Measurements from ENCODE around the gene UBE2L3. TPM values are rescaled to one million over a fixed set of nuclear protein-coding genes. Genes with fewer than 3 reads are reported as not detected.

Gene UBE2L3
- total and polyA plus RNA-seq, 2 of the 13 experiments (the other 11 are each of a cell fraction or from before 2014, with no cell fraction given) = 30.2 to 58.1 TPM

GRCh38 chr22:21657360-21658032 is 90.0 kb downstream of the UBE2L3 start (continued):
- TF ChIP-seq HOXA5 (CRISPR knock-in tag; IDR thresholded peaks at IDR 0.05) = peak; percentile 55; the same call in 1 of the 2 replicates
- no peak for TF ChIP-seq HNRNPH1 (optimal IDR thresholded peaks at IDR 0.05; ENCODE audit: low read depth, low read length)
- TF ChIP-seq NPAS2 (CRISPR knock-in tag; IDR thresholded peaks at IDR 0.05; ENCODE audit: borderline replicate concordance) = no peak
- TF ChIP-seq SIN3B (IDR thresholded peaks at IDR 0.05; ENCODE audit: low read length) = no peak
- TF ChIP-seq ZNF530 (CRISPR knock-in tag; IDR thresholded peaks at IDR 0.05; ENCODE audit: low read depth) = no peak
- TF ChIP-seq, protein P1, sequence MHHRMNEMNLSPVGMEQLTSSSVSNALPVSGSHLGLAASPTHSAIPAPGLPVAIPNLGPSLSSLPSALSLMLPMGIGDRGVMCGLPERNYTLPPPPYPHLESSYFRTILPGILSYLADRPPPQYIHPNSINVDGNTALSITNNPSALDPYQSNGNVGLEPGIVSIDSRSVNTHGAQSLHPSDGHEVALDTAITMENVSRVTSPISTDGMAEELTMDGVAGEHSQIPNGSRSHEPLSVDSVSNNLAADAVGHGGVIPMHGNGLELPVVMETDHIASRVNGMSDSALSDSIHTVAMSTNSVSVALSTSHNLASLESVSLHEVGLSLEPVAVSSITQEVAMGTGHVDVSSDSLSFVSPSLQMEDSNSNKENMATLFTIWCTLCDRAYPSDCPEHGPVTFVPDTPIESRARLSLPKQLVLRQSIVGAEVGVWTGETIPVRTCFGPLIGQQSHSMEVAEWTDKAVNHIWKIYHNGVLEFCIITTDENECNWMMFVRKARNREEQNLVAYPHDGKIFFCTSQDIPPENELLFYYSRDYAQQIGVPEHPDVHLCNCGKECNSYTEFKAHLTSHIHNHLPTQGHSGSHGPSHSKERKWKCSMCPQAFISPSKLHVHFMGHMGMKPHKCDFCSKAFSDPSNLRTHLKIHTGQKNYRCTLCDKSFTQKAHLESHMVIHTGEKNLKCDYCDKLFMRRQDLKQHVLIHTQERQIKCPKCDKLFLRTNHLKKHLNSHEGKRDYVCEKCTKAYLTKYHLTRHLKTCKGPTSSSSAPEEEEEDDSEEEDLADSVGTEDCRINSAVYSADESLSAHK (CRISPR knock-in tag; IDR thresholded peaks at IDR 0.05; ENCODE audit: borderline replicate concordance) = no peak
- TF ChIP-seq TBX2 (CRISPR knock-in tag; IDR thresholded peaks at IDR 0.05; ENCODE audit: borderline replicate concordance) = peak; percentile 67
- TF ChIP-seq ZNF318 (CRISPR knock-in tag; IDR thresholded peaks at IDR 0.05) = no peak
- TF ChIP-seq, protein P2, sequence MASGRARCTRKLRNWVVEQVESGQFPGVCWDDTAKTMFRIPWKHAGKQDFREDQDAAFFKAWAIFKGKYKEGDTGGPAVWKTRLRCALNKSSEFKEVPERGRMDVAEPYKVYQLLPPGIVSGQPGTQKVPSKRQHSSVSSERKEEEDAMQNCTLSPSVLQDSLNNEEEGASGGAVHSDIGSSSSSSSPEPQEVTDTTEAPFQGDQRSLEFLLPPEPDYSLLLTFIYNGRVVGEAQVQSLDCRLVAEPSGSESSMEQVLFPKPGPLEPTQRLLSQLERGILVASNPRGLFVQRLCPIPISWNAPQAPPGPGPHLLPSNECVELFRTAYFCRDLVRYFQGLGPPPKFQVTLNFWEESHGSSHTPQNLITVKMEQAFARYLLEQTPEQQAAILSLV (CRISPR knock-in tag; IDR thresholded peaks at IDR 0.05; ENCODE audit: borderline replicate concordance) = 0 out of 2 replicates have a peak, but pooled peaks have one; percentile 64
- TF ChIP-seq ETS1 (CRISPR knock-in tag; IDR thresholded peaks at IDR 0.05) = no peak
- no peak for TF ChIP-seq JARID2 (CRISPR knock-in tag; IDR thresholded peaks at IDR 0.05; ENCODE audit: insufficient replicate concordance)
